ENCODE data around the gene FNDC8.
A peak's percentile ranks its signal among the peaks of the same experiment; 100 is the strongest.
"Not testable (repeated sequence)": the region's sequence is repeated elsewhere in the genome, so short reads cannot be mapped to it uniquely, and the experiment has no call there.

Gene FNDC8

GRCh38 chr17:35142467-35142796 is 21.0 kb downstream of the FNDC8 start:
- DNase-seq (ENCODE audit: low read depth): no peak
- no peak for TF ChIP-seq CTCF (IDR thresholded peaks at IDR 0.05; ENCODE audit: low read length, missing control alignments)
- H3K4me3 ChIP-seq (replicated peaks; ENCODE audit: low read depth, low read length): peak overlapping the region; percentile 93

GRCh38 chr17:35144840-35145239 is 23.4 kb downstream of the FNDC8 start:
- no peak overlapping the region for H3K4me3 ChIP-seq (replicated peaks; ENCODE audit: low read depth, low read length)
- no peak for DNase-seq (ENCODE audit: low read depth)
- no peak for TF ChIP-seq CTCF (IDR thresholded peaks at IDR 0.05; ENCODE audit: low read length, missing control alignments)

- TF ChIP-seq CTCF (IDR thresholded peaks at IDR 0.05; ENCODE audit: low read length, missing control alignments): no peak
- H3K4me3 ChIP-seq (replicated peaks; ENCODE audit: low read depth, low read length): no peak overlapping the region
- no peak for DNase-seq (ENCODE audit: low read depth)
These were observed 24.9 kb downstream of the FNDC8 start for GRCh38 chr17:35146214-35146833.

GRCh38 chr17:35147375-35147905 is 26.0 kb downstream of the FNDC8 start, which contains the start of gene UNC45B:
Gene UNC45B (plus strand): TSS chr17:35147817. CDS start chr17:35148264, 447 bp downstream.
- TF ChIP-seq CTCF (IDR thresholded peaks at IDR 0.05; ENCODE audit: low read length, missing control alignments): no peak
- H3K4me3 ChIP-seq (replicated peaks; ENCODE audit: low read depth, low read length): no peak within 1 kb of the TSS
- no peak for DNase-seq (ENCODE audit: low read depth)

- TF ChIP-seq CTCF (IDR thresholded peaks at IDR 0.05; ENCODE audit: low read length, missing control alignments): no peak
- H3K4me3 ChIP-seq (replicated peaks; ENCODE audit: low read depth, low read length): no peak overlapping the region
- no peak for DNase-seq (ENCODE audit: low read depth)
These were observed 26.7 kb downstream of the FNDC8 start for GRCh38 chr17:35148144-35148543.

- no peak overlapping the region for H3K4me3 ChIP-seq (replicated peaks; ENCODE audit: low read depth, low read length)
- TF ChIP-seq CTCF (IDR thresholded peaks at IDR 0.05; ENCODE audit: low read length, missing control alignments): no peak
- no peak for DNase-seq (ENCODE audit: low read depth)
These were observed 28.5 kb downstream of the FNDC8 start for GRCh38 chr17:35149941-35150340.

GRCh38 chr17:35151080-35151479 is 29.7 kb downstream of the FNDC8 start:
- H3K4me3 ChIP-seq (replicated peaks; ENCODE audit: low read depth, low read length); DNase-seq (ENCODE audit: low read depth): not testable (repeated sequence)
